ENCODE results near the gene R3HDML. TPM values are rescaled to one million over a fixed set of nuclear protein-coding genes. Genes with fewer than 3 reads are reported as not detected.

Gene R3HDML
- total and polyA plus RNA-seq, 2 of the 13 experiments (the other 11 are each of a cell fraction or from before 2014, with no cell fraction given), result not detected

DNA sequence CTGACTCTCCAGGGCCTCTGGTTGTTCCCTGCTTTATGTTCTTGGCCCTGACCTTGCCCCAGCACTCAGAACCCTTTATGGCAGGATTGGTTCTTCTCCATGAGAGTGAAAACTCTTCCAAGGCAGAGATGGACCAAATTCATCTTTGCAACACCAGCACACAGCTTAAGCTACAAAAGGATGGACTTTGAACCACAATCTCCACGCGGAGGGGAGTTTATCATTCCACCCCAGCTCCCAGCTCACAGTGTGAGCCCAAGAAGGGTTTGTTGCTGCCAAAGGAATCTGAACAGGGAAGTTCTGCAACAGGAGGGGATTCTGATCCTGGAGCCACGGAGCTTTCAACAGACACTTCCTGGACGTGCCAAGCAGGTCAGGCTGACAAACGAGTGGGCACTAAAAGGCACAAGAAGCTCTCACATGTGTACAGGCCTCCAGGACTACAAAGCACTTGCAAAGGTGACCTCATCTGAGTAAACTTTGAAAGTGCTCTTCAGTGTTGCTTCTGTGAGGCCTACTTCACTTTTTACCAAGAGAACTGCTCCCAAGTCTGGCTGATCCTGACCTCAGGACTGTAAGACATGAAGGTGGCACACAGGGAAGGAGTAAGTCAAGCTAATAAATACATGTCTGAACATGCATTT is 34.7 kb upstream of the R3HDML start (continued):
- TF ChIP-seq MEF2D (CRISPR knock-in tag; IDR thresholded peaks at IDR 0.05), result no peak
- TF ChIP-seq POLR2A (IDR thresholded peaks at IDR 0.05; ENCODE audit: insufficient read depth in 1 of 2, low read depth in 2 of 2, low read length in 2 of 2), result peak in 1 of 2 experiments; percentile 81; a peak in 2 of 4 replicates
- TF ChIP-seq, protein P1, sequence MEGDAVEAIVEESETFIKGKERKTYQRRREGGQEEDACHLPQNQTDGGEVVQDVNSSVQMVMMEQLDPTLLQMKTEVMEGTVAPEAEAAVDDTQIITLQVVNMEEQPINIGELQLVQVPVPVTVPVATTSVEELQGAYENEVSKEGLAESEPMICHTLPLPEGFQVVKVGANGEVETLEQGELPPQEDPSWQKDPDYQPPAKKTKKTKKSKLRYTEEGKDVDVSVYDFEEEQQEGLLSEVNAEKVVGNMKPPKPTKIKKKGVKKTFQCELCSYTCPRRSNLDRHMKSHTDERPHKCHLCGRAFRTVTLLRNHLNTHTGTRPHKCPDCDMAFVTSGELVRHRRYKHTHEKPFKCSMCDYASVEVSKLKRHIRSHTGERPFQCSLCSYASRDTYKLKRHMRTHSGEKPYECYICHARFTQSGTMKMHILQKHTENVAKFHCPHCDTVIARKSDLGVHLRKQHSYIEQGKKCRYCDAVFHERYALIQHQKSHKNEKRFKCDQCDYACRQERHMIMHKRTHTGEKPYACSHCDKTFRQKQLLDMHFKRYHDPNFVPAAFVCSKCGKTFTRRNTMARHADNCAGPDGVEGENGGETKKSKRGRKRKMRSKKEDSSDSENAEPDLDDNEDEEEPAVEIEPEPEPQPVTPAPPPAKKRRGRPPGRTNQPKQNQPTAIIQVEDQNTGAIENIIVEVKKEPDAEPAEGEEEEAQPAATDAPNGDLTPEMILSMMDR (CRISPR knock-in tag; IDR thresholded peaks at IDR 0.05), result no peak; the same call in 1 of the 2 replicates
- peak; percentile 95 for TF ChIP-seq DMAP1 (CRISPR knock-in tag; IDR thresholded peaks at IDR 0.05)
- peak; percentile 96 for TF ChIP-seq GATAD2A (CRISPR knock-in tag; IDR thresholded peaks at IDR 0.05)
- TF ChIP-seq AHR (CRISPR knock-in tag; IDR thresholded peaks at IDR 0.05), result peak; percentile 88; the same call in 1 of the 2 replicates
- TF ChIP-seq, protein P2, sequence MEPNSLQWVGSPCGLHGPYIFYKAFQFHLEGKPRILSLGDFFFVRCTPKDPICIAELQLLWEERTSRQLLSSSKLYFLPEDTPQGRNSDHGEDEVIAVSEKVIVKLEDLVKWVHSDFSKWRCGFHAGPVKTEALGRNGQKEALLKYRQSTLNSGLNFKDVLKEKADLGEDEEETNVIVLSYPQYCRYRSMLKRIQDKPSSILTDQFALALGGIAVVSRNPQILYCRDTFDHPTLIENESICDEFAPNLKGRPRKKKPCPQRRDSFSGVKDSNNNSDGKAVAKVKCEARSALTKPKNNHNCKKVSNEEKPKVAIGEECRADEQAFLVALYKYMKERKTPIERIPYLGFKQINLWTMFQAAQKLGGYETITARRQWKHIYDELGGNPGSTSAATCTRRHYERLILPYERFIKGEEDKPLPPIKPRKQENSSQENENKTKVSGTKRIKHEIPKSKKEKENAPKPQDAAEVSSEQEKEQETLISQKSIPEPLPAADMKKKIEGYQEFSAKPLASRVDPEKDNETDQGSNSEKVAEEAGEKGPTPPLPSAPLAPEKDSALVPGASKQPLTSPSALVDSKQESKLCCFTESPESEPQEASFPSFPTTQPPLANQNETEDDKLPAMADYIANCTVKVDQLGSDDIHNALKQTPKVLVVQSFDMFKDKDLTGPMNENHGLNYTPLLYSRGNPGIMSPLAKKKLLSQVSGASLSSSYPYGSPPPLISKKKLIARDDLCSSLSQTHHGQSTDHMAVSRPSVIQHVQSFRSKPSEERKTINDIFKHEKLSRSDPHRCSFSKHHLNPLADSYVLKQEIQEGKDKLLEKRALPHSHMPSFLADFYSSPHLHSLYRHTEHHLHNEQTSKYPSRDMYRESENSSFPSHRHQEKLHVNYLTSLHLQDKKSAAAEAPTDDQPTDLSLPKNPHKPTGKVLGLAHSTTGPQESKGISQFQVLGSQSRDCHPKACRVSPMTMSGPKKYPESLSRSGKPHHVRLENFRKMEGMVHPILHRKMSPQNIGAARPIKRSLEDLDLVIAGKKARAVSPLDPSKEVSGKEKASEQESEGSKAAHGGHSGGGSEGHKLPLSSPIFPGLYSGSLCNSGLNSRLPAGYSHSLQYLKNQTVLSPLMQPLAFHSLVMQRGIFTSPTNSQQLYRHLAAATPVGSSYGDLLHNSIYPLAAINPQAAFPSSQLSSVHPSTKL (CRISPR knock-in tag; IDR thresholded peaks at IDR 0.05), result peak; percentile 90
- peak; percentile 75 for TF ChIP-seq CBX1 (IDR thresholded peaks at IDR 0.05; ENCODE audit: low read depth)
- TF ChIP-seq, protein P3, sequence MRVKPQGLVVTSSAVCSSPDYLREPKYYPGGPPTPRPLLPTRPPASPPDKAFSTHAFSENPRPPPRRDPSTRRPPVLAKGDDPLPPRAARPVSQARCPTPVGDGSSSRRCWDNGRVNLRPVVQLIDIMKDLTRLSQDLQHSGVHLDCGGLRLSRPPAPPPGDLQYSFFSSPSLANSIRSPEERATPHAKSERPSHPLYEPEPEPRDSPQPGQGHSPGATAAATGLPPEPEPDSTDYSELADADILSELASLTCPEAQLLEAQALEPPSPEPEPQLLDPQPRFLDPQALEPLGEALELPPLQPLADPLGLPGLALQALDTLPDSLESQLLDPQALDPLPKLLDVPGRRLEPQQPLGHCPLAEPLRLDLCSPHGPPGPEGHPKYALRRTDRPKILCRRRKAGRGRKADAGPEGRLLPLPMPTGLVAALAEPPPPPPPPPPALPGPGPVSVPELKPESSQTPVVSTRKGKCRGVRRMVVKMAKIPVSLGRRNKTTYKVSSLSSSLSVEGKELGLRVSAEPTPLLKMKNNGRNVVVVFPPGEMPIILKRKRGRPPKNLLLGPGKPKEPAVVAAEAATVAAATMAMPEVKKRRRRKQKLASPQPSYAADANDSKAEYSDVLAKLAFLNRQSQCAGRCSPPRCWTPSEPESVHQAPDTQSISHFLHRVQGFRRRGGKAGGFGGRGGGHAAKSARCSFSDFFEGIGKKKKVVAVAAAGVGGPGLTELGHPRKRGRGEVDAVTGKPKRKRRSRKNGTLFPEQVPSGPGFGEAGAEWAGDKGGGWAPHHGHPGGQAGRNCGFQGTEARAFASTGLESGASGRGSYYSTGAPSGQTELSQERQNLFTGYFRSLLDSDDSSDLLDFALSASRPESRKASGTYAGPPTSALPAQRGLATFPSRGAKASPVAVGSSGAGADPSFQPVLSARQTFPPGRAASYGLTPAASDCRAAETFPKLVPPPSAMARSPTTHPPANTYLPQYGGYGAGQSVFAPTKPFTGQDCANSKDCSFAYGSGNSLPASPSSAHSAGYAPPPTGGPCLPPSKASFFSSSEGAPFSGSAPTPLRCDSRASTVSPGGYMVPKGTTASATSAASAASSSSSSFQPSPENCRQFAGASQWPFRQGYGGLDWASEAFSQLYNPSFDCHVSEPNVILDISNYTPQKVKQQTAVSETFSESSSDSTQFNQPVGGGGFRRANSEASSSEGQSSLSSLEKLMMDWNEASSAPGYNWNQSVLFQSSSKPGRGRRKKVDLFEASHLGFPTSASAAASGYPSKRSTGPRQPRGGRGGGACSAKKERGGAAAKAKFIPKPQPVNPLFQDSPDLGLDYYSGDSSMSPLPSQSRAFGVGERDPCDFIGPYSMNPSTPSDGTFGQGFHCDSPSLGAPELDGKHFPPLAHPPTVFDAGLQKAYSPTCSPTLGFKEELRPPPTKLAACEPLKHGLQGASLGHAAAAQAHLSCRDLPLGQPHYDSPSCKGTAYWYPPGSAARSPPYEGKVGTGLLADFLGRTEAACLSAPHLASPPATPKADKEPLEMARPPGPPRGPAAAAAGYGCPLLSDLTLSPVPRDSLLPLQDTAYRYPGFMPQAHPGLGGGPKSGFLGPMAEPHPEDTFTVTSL (CRISPR knock-in tag; IDR thresholded peaks at IDR 0.05; ENCODE audit: borderline replicate concordance), result peak; percentile 79; the same call in 1 of the 2 replicates
- TF ChIP-seq ZBTB7B (CRISPR knock-in tag; IDR thresholded peaks at IDR 0.05), result peak; percentile 92
- TF ChIP-seq ZNF180 (CRISPR knock-in tag; IDR thresholded peaks at IDR 0.05; ENCODE audit: borderline replicate concordance, low read depth), result no peak
- peak; percentile 91 for TF ChIP-seq TCF7 (IDR thresholded peaks at IDR 0.05; ENCODE audit: low read depth)
- TF ChIP-seq LCORL (IDR thresholded peaks at IDR 0.05), result no peak
- TF ChIP-seq LCORL (CRISPR knock-in tag; IDR thresholded peaks at IDR 0.05), result peak; percentile 65; the same call in 1 of the 2 replicates
- no peak for TF ChIP-seq ZNF234 (CRISPR knock-in tag; conservative IDR thresholded peaks at IDR 0.05)
- no peak for TF ChIP-seq CCAR2 (optimal IDR thresholded peaks at IDR 0.05; ENCODE audit: low read depth, low read length)
- TF ChIP-seq, protein P4, sequence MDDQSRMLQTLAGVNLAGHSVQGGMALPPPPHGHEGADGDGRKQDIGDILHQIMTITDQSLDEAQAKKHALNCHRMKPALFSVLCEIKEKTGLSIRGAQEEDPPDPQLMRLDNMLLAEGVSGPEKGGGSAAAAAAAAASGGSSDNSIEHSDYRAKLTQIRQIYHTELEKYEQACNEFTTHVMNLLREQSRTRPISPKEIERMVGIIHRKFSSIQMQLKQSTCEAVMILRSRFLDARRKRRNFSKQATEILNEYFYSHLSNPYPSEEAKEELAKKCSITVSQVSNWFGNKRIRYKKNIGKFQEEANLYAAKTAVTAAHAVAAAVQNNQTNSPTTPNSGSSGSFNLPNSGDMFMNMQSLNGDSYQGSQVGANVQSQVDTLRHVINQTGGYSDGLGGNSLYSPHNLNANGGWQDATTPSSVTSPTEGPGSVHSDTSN (CRISPR knock-in tag; IDR thresholded peaks at IDR 0.05; ENCODE audit: borderline replicate concordance), result 0 out of 2 replicates have a peak, but pooled peaks have one; percentile 19
- TF ChIP-seq ZFP36 (IDR thresholded peaks at IDR 0.05; ENCODE audit: borderline replicate concordance, low read depth, low read length, partially characterized antibody), result peak; percentile 1
- TF ChIP-seq ZC3H13 (CRISPR knock-in tag; IDR thresholded peaks at IDR 0.05), result no peak

Data from HepG2 (cell line).